ENCODE measurements around the gene ZNF367.

DNA sequence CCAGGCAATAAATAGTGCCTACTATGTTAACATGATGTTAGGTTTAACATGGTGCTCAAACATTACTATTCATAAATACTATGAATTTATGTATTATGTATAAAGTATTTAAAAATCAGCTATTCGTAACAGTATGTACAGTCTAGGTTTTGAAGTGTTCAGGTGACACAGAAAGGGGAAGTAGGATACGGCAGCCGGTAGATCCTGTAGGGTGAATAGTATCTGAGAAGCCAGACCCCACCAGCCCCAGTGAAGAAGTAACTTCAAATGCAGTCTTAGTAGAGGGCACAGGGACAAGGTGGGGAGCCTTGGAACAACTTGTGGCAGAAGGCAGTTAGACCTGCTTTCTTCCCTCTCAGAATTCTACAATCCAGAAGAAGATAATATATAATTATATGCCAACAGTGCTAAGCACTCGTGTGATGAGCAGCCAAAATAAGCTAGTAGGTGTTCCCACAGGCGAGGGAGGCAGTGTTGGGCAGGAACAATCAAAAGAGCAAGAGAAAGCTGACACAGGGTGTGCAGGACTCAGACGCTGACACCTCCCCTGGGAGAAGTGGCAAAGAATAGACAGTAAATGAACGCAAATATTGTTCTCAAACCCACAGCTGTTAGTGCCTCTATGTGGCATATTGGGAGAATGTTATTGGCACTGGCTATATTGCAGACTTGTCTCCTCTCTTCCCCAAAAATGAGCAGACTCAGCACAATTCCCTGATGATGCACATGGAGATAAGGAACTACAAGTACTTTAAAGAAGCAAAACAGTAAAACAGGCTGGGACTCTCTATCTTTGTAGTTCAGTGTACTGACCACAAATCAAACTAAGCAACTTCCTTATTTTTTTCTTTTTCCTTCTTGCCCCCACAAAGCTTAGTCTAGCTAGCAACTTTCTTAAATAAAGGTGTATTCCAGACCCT, 4.6 kb downstream of the ZNF367 start:
- TF ChIP-seq, protein P1, sequence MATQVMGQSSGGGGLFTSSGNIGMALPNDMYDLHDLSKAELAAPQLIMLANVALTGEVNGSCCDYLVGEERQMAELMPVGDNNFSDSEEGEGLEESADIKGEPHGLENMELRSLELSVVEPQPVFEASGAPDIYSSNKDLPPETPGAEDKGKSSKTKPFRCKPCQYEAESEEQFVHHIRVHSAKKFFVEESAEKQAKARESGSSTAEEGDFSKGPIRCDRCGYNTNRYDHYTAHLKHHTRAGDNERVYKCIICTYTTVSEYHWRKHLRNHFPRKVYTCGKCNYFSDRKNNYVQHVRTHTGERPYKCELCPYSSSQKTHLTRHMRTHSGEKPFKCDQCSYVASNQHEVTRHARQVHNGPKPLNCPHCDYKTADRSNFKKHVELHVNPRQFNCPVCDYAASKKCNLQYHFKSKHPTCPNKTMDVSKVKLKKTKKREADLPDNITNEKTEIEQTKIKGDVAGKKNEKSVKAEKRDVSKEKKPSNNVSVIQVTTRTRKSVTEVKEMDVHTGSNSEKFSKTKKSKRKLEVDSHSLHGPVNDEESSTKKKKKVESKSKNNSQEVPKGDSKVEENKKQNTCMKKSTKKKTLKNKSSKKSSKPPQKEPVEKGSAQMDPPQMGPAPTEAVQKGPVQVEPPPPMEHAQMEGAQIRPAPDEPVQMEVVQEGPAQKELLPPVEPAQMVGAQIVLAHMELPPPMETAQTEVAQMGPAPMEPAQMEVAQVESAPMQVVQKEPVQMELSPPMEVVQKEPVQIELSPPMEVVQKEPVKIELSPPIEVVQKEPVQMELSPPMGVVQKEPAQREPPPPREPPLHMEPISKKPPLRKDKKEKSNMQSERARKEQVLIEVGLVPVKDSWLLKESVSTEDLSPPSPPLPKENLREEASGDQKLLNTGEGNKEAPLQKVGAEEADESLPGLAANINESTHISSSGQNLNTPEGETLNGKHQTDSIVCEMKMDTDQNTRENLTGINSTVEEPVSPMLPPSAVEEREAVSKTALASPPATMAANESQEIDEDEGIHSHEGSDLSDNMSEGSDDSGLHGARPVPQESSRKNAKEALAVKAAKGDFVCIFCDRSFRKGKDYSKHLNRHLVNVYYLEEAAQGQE (IDR thresholded peaks at IDR 0.05; ENCODE audit: insufficient read depth in 1 of 2, low read depth in 2 of 2, low read length in 2 of 2), result no peak
- no peak for TF ChIP-seq SIN3A (IDR thresholded peaks at IDR 0.05; ENCODE audit: borderline replicate concordance, insufficient read depth, low read length)

All from PFSK-1 (cell line).